Stomach (tissue), 9 donors: ENCODE measurements around the gene PDE3A. TPM values are rescaled to one million over a fixed set of nuclear protein-coding genes. Genes with fewer than 3 reads are reported as not detected.

ENCODE experiments used
- DNase-seq, 2 donors: peaks; one replicate each; pipeline versions ENCODE4 v3.0.0 to v3.0.0-alpha.2; 2013 to 2019
- H3K27ac ChIP-seq, 5 donors: fragments of 200-600 bp in 4 of 5; sonication (generic) in 4 of 5; one replicate each; pipeline ENCODE4 v1.5.1; 2013 to 2019; ENCODE audit warnings: mild to moderate bottlenecking in 1 of 5, moderate library complexity in 1 of 5
- H3K27me3 ChIP-seq, 3 donors: fragments of 200-600 bp; sonication (generic); one replicate each; pipeline ENCODE4 v1.5.1; 2017 to 2019; ENCODE audit warnings: mixed run types in 1 of 3
- H3K36me3 ChIP-seq, 4 donors: fragments of 200-600 bp; sonication (generic); 1 replicate in 3 of 4; 2 replicates in 1 of 4; pipeline ENCODE4 v1.5.1; 2016 to 2019
- H3K4me1 ChIP-seq, 4 donors: fragments of 200-600 bp; sonication (generic); one replicate each; pipeline ENCODE4 v1.5.1; 2016 to 2019
- H3K4me3 ChIP-seq, 4 donors: fragments of 200-600 bp; sonication (generic) in 3 of 4; one replicate each; pipeline ENCODE4 v1.5.1; 2016 to 2019; ENCODE audit warnings: mild to moderate bottlenecking in 1 of 4
- H3K9me3 ChIP-seq, 4 donors: fragments of 200-600 bp; sonication (generic); one replicate each; pipeline ENCODE4 v1.5.1; 2016 to 2019
- CTCF ChIP-seq, 7 experiments: fragments of 450-650 bp in 4 of 7; fragments of 200-600 bp in 3 of 7; sonication (generic) in 3 of 7; IDR thresholded peaks; one replicate each; pipeline ENCODE4 v1.5.1; 2016 to 2019; ENCODE audit warnings: antibody characterized with exemption in 7 of 7, control low read depth in 2 of 7, mild to moderate bottlenecking in 1 of 7
- EP300 ChIP-seq: sonication (generic); formaldehyde crosslinking; IDR thresholded peaks from one replicate; pipeline ENCODE4 v1.6.1; 2017; ENCODE audit warnings: antibody characterized with exemption
- POLR2A ChIP-seq, 4 donors: fragments of 450-650 bp; IDR thresholded peaks; one replicate each; pipeline ENCODE4 v1.6.1; 2016; ENCODE audit warnings: antibody characterized with exemption in 4 of 4, control low read depth in 2 of 4, mild to moderate bottlenecking in 1 of 4, moderate library complexity in 1 of 4
- POLR2AphosphoS5 ChIP-seq, 3 donors: sonication (generic); formaldehyde crosslinking; IDR thresholded peaks; one replicate each; pipeline ENCODE4 v1.6.1; 2016; ENCODE audit warnings: antibody characterized with exemption in 3 of 3
- WGBS, 5 donors: extraction: QIAGEN DNeasy Blood & Tissue Kit in 3 of 5; methylation state at CpG; one replicate each; pipeline versions ENCODE4 v1.1.5 to v1.1.7; 2013 to 2018; 5-methylcytosine and 5-hydroxymethylcytosine counted together
- intact Hi-C: fragments of 100-400 bp; cut with DNase I; formaldehyde crosslinking; loops from one replicate; pipeline ENCODE4 v1.15.1; 2023; ENCODE audit warnings: low total_unique reads
- polyA plus RNA-seq, 3 donors: library from polyadenylated mRNA; stranded (reverse); fragments of 200-250 nt; gene quantifications; one replicate each; pipeline ENCODE4 v1.2.3, GENCODE V29; 2013
- total RNA-seq, 5 donors: library from RNA; depleted of rRNA; stranded (reverse); fragments of >200 nt; gene quantifications; one replicate each; pipeline versions ENCODE4 v1.1.0 to v1.2.3, GENCODE V29; 2014 to 2016
- donor health status: healthy with polysubstance abuse.
- donor health status: Bipolar disorder and iron deficiency.
- donor health status: healthy.

Gene PDE3A
- total and polyA plus RNA-seq, 8 donors = 0.19 to 50.9 (median 12.0) TPM

DNA sequence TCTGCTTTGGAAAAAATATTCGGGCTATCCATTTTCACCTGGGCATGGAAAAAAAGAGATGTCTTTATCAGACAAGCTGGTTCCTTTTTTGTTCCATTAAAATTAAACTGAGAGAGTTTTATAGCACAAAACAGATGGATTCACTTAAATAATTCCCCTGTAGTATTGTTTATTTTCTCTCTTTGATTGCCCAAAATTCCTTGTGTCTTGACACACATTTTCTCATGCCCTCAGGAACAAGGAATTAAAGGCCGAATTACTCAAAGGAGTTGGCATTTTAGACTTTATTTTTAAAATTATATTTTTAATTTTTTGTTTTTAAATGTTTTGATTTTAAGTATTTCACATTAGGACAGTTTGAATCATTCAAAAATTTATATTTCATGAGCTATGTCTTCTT, 257.2 kb downstream of the PDE3A start:
- Histone ChIP-seq H3K4me1 (peaks cover 0 to 25% (median 7%) of the 10 kb centered on the region in 4 donors), H3K9me3 (no peaks in the 10 kb centered on the region), H3K4me3 (no peak overlapping the region), H3K36me3 (no peaks in the 10 kb centered on the region), H3K27me3 (no peaks in the 10 kb centered on the region), H3K27ac (no peak overlapping the region)
- DNase-seq = no peak
- no peak for TF ChIP-seq POLR2A (IDR thresholded peaks at IDR 0.05)
- TF ChIP-seq EP300 = no peak
- no peak for TF ChIP-seq POLR2AphosphoS5 (IDR thresholded peaks at IDR 0.05)
- TF ChIP-seq CTCF (IDR thresholded peaks at IDR 0.05) = no peak
- 63 to 82% (median 77%) methylated on average over 2 of the region's 2 CpGs for WGBS, 5 donors
- intact Hi-C loops = no loop called here

GRCh38 chr12:20627001-20627588, 258.8 kb downstream of the PDE3A start:
- no peak for TF ChIP-seq EP300
- no peak for TF ChIP-seq POLR2A (IDR thresholded peaks at IDR 0.05)
- TF ChIP-seq CTCF (IDR thresholded peaks at IDR 0.05) = no peak
- no peak for TF ChIP-seq POLR2AphosphoS5 (IDR thresholded peaks at IDR 0.05)
- Histone ChIP-seq H3K36me3 (no peaks in the 10 kb centered on the region), H3K4me3 (no peak overlapping the region), H3K4me1 (peaks cover 0 to 25% (median 7%) of the 10 kb centered on the region in 4 donors), H3K9me3 (no peaks in the 10 kb centered on the region), H3K27me3 (no peaks in the 10 kb centered on the region), H3K27ac (peak overlapping the region in 2 of 5 donors; percentile 20 to 46)
- intact Hi-C loops = no loop called here
- 45 to 88% (median 63%) methylated on average over 1 of the region's 1 CpG for WGBS, 5 donors
- no peak for DNase-seq

GRCh38 chr12:20628226-20628787, 260.0 kb downstream of the PDE3A start:
- peaks cover 0 to 25% (median 7%) of the 10 kb centered on the region in 4 donors for H3K4me1 ChIP-seq
- no peak for DNase-seq
- no peaks in the 10 kb centered on the region for H3K27me3 ChIP-seq
- intact Hi-C loops = no loop called here
- H3K4me3 ChIP-seq = no peak overlapping the region
- peak overlapping the region in 2 of 5 donors; percentile 17 to 50 for H3K27ac ChIP-seq
- H3K36me3 ChIP-seq = no peaks in the 10 kb centered on the region
- TF ChIP-seq CTCF (IDR thresholded peaks at IDR 0.05) (no peak), EP300 (no peak)
- 64 to 75% (median 68%) methylated on average over 9 of the region's 9 CpGs for WGBS, 5 donors
- no peaks in the 10 kb centered on the region for H3K9me3 ChIP-seq

GRCh38 chr12:20628999-20629398, 260.7 kb downstream of the PDE3A start:
- H3K27me3 ChIP-seq = no peaks in the 10 kb centered on the region
- peak overlapping the region in 2 of 5 donors; percentile 17 to 50 for H3K27ac ChIP-seq
- TF ChIP-seq POLR2AphosphoS5 (IDR thresholded peaks at IDR 0.05) (no peak), POLR2A (IDR thresholded peaks at IDR 0.05) (no peak), CTCF (IDR thresholded peaks at IDR 0.05) (no peak), EP300 (no peak)
- WGBS, 5 donors = 32 to 45% (median 34%) methylated on average over 4 of the region's 4 CpGs
- no peaks in the 10 kb centered on the region for H3K9me3 ChIP-seq
- H3K4me3 ChIP-seq = no peak overlapping the region
- H3K36me3 ChIP-seq = no peaks in the 10 kb centered on the region
- no peak for DNase-seq
- intact Hi-C loops = no loop called here
- H3K4me1 ChIP-seq = peaks cover 0 to 25% (median 7%) of the 10 kb centered on the region in 4 donors
